ENCODE measurements around the gene CNTROB. TPM values are rescaled to one million over a fixed set of nuclear protein-coding genes. Genes with fewer than 3 reads are reported as not detected.

The CNTROB gene
- total RNA-seq, 1 experiment from 2014 or later = 62.3 TPM

DNA sequence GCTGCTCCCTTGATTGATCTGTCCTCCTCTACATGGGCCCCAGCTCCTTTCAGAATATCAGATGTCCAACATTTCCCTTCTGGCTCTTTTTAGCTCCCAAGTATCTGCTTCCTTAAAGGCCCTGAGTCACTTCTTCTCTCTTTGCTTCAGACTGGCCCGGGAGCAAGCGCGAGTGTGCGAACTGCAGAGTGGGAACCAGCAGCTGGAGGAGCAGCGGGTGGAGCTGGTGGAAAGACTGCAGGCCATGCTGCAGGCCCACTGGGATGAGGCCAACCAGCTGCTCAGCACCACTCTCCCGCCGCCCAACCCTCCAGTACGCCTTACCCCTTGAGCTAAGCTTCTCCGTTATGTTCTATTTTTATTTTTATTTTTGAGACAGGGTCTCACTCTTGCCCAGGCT, 12.3 kb downstream of the CNTROB start:
- H3K36me3 ChIP-seq (ENCODE audit: low read depth) = no peaks in the 10 kb centered on the region
- POLR2A ChIA-PET (ENCODE audit: unreplicated experiment) = no interaction called here
- TF ChIP-seq EZH2 (IDR thresholded peaks at IDR 0.05; ENCODE audit: low read depth) = no peak
- no peak for TF ChIP-seq CTCF (conservative IDR thresholded peaks at IDR 0.05)

GRCh38 chr17:7945651-7946050, 13.6 kb downstream of the CNTROB start:
- intact Hi-C loops (cut with micrococcal nuclease; ENCODE audit: unreplicated experiment) = no loop called here
- no peak for TF ChIP-seq CTCF (conservative IDR thresholded peaks at IDR 0.05)
- no peak for TF ChIP-seq EZH2 (IDR thresholded peaks at IDR 0.05; ENCODE audit: low read depth)
- no peak overlapping the region for H2AFZ ChIP-seq
- H3K4me2 ChIP-seq = no peak overlapping the region
- H4K20me1 ChIP-seq (ENCODE audit: insufficient read depth) = no peaks in the 10 kb centered on the region; the same call in 1 of the 2 replicates
- H3K4me3 ChIP-seq = no peak overlapping the region
- H3K27ac ChIP-seq = no peak overlapping the region
- no peaks in the 10 kb centered on the region for H3K9me3 ChIP-seq (ENCODE audit: insufficient read depth, low read depth)
- H3K36me3 ChIP-seq (ENCODE audit: low read depth) = no peaks in the 10 kb centered on the region
- ChIA-PET CTCF (interaction anchor here (0.5 kb wide), 2 partner anchors 20 to 105 kb away, joined by 3 to 4 read pairs; no protein-coding TSS in a partner anchor), POLR2A (ENCODE audit: unreplicated experiment) (no interaction called here)
- no peaks in the 10 kb centered on the region for H3F3A ChIP-seq (ENCODE audit: insufficient read depth, low read depth)
- H3K9me2 ChIP-seq (ENCODE audit: insufficient read depth) = no peaks in the 10 kb centered on the region
- H3K79me2 ChIP-seq (ENCODE audit: low read depth) = no peaks in the 10 kb centered on the region
- no peaks in the 10 kb centered on the region for H3K4me1 ChIP-seq (replicated peaks; ENCODE audit: insufficient read depth)
- H3K27me3 ChIP-seq (ENCODE audit: insufficient read depth, low read depth) = no peaks in the 10 kb centered on the region
- no peak for DNase-seq
- no TSS peak for BruUV-seq (replicated peaks)

More for the DNA sequence above, 12.3 kb downstream of the CNTROB start:
- Histone ChIP-seq H3K4me2 (no peak overlapping the region), H3K9me2 (ENCODE audit: insufficient read depth) (no peaks in the 10 kb centered on the region), H2AFZ (no peak overlapping the region), H3K4me1 (replicated peaks; ENCODE audit: insufficient read depth) (no peaks in the 10 kb centered on the region), H4K20me1 (ENCODE audit: insufficient read depth) (no peaks in the 10 kb centered on the region), H3K4me3 (no peak overlapping the region), H3K27ac (no peak overlapping the region), H3K79me2 (ENCODE audit: low read depth) (no peaks in the 10 kb centered on the region), H3K27me3 (ENCODE audit: insufficient read depth, low read depth) (no peaks in the 10 kb centered on the region), H3K9me3 (ENCODE audit: insufficient read depth, low read depth) (no peaks in the 10 kb centered on the region), H3F3A (ENCODE audit: insufficient read depth, low read depth) (no peaks in the 10 kb centered on the region)
- CTCF ChIA-PET = no interaction called here
- intact Hi-C loops (cut with micrococcal nuclease; ENCODE audit: unreplicated experiment) = no loop called here
- no peak for DNase-seq
- no TSS peak for BruUV-seq (replicated peaks)

DNA sequence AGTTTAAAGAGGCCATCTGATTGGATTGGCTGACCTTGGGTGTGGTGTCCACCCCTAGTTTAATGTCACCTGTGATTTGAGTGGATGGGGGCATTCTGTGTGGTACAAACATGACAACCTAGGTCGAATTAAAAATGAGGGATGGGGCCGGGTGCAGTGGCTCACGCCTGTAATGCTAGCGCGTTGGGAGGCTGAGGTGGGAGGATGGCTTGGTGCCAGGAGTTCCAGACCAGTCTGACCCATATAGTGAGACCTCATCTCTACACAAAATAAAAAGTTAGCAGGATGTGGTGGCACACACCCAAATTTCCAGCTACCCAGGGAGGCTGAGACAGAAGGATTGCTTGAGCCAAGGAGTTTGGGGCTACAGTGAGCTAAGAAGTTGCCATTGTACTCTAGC, 14.4 kb downstream of the CNTROB start:
- no peak overlapping the region for H3K4me2 ChIP-seq
- H3K27ac ChIP-seq = no peak overlapping the region
- BruUV-seq (replicated peaks) = no TSS peak
- no peaks in the 10 kb centered on the region for H3K9me3 ChIP-seq (ENCODE audit: insufficient read depth, low read depth)
- no peaks in the 10 kb centered on the region for H3K36me3 ChIP-seq (ENCODE audit: low read depth)
- intact Hi-C loops (cut with micrococcal nuclease; ENCODE audit: unreplicated experiment) = no loop called here
- TF ChIP-seq EZH2 (IDR thresholded peaks at IDR 0.05; ENCODE audit: low read depth) (no peak), CTCF (conservative IDR thresholded peaks at IDR 0.05) (no peak)
- no peaks in the 10 kb centered on the region; the same call in 1 of the 2 replicates for H4K20me1 ChIP-seq (ENCODE audit: insufficient read depth)
- H2AFZ ChIP-seq = no peak overlapping the region
- CTCF ChIA-PET = interaction anchor here (0.6 kb wide), 1 partner anchor 295 kb away, joined by 10 read pairs; no protein-coding TSS in a partner anchor
- no peaks in the 10 kb centered on the region for H3K79me2 ChIP-seq (ENCODE audit: low read depth)
- H3K9me2 ChIP-seq (ENCODE audit: insufficient read depth) = no peaks in the 10 kb centered on the region
- no peaks in the 10 kb centered on the region for H3F3A ChIP-seq (ENCODE audit: insufficient read depth, low read depth)
- H3K4me1 ChIP-seq (replicated peaks; ENCODE audit: insufficient read depth) = no peaks in the 10 kb centered on the region
- no peaks in the 10 kb centered on the region for H3K27me3 ChIP-seq (ENCODE audit: insufficient read depth, low read depth)
- no peak for DNase-seq
- POLR2A ChIA-PET (ENCODE audit: unreplicated experiment) = no interaction called here
- no peak overlapping the region for H3K4me3 ChIP-seq
